GM12878 (cell line): ENCODE results near the gene HMHB1.

Source experiments
- EZH2 ChIP-seq: IDR thresholded peaks from 2 replicates; pipeline ENCODE4 v1.6.1; 2012; ENCODE audit warnings: low read depth, mild to moderate bottlenecking, control low read depth, inconsistent platforms, low read length, borderline replicate concordance; ENCODE audit not compliant: control insufficient read depth
- SREBF2 ChIP-seq: IDR thresholded peaks from 2 replicates; pipeline ENCODE4 v1.6.1; 2012; ENCODE audit warnings: mild to moderate bottlenecking, low read length
- ZNF274 ChIP-seq: IDR thresholded peaks from one replicate; pipeline ENCODE4 v1.8.0; 2011; ENCODE audit not compliant: insufficient read length, insufficient read depth

GRCh38 chr5:143788401-143788800 lies 23.6 kb upstream of the HMHB1 start:
- TF ChIP-seq EZH2 (no peak), ZNF274 (no peak), SREBF2 (no peak)
